Stimulated activated naive CD4-positive, alpha-beta T cell treated with Interleukin-2 at 50 U/mL for 16 hours (primary cell): ENCODE data around the gene NPAS4.
"Not testable (repeated sequence)": the region's sequence is repeated elsewhere in the genome, so short reads cannot be mapped to it uniquely, and the experiment has no call there.

Experiments used
- DNase-seq: peaks from one replicate; lab custom pipeline; 2025; lab: John Stamatoyannopoulos, UW

Gene NPAS4

DNA sequence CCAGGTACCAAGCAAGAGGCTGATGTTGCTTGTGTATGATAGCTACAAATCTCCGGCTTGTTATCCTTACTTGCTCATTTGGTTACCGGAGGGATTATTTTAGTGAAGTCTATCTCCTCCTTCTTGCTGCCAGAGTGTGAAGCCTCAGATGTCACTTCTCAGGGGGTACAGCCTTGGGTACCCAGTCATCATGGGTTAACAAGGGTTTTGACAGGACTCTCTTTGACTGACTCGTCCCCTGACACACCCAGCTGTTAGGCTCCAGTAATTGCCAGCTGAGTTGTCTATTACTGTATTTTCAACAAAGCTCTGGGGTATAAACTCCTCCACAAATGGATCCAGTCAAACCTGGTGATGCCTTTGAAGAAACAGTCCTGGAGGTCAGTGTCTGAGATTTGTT is 34.0 kb downstream of the NPAS4 start:
- DNase-seq = no peak

DNA sequence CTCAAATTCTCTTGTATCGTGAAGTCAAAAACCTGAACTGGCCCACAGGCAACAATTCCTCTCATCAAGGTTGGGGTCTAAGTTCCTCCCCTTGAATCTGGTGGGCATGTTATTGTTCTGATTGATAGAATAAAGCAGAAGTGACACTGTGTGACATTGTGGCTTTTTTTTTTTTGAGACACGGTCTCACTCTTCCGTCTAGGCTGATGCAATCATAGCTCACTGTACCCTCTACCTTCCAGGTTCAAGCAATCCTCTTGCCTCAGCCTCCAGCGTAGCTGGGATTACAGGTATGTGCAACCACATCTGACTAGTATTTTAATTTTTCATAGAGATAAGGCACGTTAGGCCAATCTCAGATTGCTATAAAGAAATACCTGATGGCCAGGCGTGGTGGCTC is 37.0 kb downstream of the NPAS4 start:
- no peak for DNase-seq

DNA sequence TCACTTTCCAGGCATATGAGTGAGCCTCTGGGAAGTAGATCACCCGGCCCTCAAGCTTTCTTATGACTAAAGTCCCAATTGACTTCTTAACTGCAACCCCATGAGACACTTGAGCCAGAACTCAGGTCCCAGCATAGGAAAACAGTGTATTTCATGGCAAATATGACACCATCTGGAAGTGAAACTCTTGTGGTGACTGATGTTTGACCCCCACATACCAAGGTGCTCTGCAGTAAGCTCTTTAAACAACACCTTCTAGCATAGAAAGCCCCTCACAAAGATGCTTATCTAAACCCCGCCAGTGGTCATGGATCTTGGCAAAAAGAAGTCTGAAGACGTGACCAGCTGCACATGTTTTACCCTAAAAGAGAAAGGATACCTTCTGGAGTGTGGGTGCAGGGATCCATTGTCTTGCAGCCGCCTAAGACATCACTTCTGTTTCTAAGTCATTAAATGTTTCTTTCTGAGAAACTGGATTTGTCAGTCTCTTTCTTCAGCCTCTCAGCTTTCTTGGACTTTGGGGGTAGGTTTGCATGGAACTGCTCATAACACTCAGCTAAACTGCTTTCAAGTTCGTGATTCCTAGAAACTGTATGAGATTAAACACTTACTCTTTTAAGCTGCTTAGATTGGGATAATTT is 38.4 kb downstream of the NPAS4 start:
- no peak for DNase-seq

DNA sequence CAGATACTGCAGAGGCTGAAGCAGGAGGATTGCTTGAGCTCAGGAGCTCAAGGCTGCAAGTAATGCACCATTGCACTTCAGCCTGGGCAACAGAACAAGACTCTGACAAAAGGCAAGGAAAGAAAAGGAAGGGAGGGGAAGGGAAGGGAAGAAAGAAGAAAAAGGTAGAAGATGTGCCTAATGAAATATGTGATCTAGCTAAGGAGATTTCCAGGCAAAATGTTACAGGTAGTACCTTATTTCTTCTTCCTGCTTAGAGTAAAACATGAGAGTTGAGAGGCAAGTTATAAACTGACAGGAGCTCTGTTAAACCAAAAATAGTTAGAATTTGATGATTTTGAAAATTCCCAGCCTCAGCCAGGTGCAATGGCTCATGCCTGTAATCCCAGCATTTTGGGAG is 41.2 kb downstream of the NPAS4 start:
- DNase-seq = no peak

DNA sequence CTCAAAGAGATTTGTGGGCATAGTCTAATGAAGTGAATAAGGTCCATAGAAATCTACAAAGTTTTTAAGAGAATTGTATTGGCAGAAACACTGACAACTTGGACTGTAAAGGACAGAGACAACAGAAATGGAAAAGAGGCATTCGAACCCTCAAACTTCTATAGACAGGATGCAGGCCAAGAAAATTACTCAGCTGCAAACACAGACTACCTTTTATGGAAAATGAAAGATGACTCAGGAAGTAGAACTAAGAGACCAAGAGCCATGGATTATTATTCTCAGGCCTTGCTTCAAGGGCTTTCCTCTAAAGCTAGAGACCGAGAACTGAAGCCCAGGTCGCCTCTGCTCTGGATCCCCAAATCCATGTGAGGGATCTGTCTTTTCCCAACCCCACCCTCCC is 42.1 kb downstream of the NPAS4 start:
- no peak for DNase-seq

DNA sequence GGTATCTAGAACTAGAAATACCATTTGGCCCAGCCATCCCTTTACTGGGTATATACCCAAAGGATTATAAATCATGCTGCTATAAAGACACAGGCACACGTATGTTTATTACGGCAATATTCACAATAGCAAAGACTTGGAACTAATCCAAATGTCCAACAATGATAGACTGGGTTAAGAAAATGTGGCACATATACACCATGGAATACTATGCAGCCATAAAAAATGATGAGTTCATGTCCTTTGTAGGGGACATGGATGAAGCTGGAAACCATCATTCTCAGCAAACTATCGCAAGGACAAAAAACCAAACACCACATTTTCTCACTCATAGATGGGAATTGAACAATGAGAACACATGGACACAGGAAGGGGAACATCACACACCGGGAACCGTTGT is 43.3 kb downstream of the NPAS4 start:
- not testable (repeated sequence) for DNase-seq

DNA sequence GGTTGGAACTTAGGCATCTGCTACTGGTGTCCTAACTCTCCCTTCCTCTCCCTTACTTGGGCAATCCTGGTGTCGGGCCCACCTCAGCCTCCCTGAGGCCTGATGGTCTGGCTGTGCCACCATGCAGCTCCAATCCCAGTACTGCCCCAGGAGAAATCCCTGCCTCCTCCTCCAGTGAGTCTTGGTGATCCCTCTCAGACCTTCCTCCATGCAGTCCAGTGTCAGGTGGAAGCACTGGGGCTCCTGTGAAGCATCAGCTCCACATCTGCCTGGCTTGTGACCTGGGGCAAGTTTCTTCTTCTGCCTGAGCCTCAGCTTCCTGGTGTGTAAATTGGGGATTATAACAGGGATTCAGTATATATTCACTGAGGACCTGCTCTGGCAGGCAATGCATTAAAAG is 44.1 kb downstream of the NPAS4 start:
- no peak for DNase-seq

DNA sequence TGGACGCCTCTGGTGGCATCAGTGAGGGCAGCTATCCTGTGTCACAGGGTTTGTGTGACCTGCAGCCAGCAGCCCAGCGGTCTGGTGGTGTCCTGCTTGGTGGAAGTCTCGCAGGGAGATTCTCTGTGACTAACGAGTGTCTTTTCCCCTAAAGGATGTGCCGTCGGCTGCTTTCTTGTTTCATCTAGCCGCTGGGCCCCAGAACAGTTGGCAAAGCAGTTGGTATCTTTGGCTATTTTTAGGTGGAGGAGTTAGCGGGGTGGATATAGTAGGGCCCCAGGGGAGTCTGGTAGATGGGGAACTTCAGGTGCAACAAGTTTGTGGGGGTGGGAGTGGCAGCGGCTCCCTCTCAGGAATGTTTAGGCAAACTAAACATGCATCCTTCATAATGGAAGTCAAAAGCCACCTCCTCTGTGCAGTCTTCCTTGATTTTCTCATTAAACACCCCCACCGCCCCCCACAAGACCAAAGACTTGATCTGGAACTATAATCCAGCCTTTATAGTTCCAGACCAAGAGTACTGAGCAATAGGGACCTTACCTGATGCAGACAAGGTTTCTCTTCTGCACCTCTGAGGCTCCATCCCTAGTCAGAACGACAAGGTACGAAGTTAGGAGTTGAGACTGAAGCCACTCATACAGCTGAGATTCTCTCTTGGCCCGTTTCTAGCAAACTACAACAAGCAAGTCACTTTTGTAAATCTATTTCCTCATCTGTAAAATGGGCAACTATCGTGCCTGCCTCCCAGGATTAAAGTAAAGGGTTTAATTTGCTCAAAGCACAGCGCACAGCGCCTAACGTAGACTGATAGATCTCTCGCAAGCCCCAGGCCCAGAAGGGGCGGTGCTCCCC is 44.8 kb downstream of the NPAS4 start:
- no peak for DNase-seq

DNA sequence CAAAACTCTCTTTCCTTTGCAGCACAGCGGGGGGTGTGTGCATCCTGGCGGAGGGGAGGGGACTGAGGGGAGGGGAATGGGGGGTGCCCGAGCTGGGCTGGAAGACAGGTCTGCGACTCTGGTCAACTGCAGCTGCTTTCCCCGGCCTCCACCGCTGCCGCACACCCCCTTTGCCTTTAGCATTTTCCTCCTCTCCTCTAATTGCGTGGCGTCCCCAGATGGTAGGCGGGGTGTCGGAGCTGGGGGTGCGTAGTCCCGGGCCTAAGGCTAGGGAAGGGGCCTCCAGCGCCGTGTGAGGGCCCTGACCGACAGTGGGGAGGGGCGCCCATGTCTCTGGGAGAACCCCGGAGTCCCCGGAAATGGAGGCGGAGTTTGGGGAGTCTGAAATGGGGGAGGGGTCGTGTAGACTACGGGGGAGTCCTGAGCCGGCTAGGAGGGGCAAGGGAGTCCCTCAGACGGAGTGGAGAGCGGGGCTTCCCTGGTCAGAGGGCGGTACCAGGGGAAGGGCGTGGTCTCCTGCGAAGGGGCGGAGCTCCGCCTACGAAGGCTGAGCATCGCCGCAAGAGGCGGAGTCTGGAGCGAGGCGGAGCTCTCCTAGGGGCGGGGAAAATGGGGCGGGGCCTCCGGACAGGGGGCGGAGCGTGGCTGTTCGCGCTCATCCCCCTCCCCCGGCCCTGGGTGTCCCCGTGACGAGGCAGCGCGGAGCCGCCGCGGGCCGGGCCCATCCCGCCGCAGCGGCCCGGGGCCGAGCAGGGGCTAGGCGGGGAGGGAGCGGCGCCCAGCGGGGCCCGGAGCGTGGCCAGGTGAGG is 45.6 kb downstream of the NPAS4 start, which contains the start of gene PELI3:
PELI3 (plus strand) TSS at position 681 of the 809 bp plus-strand sequence. CDS start 1,224 bp downstream, outside the sequence.
- peak; percentile 89 for DNase-seq

DNA sequence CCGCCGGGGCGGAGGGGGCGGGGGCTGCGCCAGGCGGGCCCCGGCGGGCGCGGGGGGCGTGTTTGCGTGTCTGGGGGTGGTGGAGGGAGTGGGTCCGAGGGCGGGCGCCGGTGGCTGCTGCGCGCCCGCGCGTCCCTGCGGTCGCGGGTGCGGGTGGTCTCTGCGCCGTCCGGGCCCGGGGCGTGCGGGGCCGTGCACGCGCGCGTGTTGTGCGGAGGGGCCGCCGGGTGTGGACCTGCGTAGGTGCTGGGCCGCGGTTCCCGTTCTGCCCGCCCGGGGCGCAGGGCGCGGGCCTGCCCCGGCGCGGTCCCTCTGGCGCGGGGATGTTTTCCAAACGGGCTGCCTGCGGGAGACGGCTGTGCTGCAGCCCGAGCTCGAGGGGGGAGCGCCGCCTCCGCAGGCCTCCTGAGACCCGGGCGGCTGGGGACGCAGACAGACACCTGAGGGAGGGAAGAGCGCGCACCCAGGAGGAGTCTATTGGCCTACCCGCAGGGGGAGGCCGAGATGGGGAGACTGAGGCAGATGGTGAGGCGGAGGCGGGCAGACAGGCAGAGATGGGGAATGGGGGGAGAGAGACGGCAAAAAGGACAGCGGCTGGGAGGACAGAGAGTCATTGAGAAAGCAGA is 46.3 kb downstream of the NPAS4 start:
- peak; percentile 64 for DNase-seq

DNA sequence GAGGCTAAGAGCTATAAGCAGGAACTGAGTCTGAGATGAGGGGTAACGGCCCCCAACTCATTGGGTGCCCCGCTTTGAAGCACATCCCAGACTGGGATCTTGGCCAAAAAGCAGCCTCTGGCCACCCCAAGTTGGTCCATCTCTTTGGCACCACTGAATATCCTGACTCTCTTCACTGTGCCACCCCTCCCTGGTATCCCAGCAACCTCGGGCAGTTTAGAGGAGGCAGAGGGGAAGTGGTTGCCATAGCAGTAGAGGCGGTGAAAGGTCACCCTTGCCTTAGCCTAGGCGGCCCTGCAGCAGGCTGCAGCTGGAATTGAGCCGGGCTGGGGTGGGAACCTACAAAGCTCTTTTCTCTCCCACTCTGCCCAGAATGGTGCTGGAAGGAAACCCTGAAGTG is 46.9 kb downstream of the NPAS4 start:
- no peak for DNase-seq

DNA sequence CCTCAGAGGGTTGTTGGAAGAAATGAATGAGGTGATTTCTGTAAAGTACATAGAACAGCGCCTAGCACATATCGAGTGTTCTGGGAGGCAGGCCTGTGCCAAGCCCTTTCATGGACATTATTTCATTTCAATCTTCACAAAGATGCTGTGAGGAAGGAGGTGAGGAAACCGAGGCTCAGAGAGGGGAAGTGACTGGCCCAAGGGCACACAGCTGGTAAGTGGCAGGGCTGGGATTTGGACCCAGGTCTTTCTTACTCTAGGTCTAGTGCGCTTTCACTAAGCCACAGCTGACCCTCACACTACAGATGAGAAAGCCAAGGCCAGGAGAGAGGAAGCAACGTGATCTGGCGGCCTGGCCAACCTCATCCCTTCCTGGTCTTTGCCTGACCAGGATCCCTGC is 47.9 kb downstream of the NPAS4 start:
- no peak for DNase-seq

DNA sequence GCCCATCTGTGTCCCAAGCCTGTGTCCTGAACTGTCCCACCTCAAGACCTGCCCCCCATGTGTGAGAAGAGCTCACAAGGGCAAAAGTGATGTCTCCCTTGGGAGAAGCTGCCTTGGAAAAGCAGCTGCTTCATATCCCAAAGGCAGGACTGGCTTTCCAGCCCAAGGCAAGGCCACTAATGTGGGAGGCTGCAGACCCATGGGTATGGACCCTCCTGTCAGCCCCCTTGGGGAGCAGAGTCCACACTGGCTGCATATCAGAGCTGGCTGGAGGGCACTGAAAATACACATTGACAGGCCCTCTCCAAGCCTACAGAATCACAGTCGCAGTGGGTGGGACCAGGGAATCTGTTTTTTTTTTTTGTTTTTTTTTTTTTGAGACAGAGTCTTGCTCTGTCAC is 48.6 kb downstream of the NPAS4 start:
- DNase-seq = no peak

DNA sequence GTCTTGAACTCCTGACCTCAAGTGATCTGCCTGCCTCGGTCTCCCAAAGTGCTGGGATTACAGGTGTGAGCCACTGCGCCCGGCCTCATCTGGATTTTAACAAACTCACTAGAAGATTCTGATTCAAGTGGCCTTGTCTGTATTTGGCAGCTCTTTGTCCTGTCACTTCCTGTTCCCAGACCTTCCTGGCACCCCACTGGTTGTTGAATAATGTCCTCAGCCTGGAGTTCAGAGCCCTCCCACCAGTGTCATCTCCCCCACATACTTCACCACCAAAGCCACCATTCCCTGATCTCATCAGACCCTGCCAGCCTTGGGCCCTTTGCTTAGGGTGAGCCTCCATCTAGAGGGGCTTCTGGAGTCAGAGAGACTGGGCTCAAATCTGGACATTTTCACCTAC is 49.2 kb downstream of the NPAS4 start:
- DNase-seq = no peak

DNA sequence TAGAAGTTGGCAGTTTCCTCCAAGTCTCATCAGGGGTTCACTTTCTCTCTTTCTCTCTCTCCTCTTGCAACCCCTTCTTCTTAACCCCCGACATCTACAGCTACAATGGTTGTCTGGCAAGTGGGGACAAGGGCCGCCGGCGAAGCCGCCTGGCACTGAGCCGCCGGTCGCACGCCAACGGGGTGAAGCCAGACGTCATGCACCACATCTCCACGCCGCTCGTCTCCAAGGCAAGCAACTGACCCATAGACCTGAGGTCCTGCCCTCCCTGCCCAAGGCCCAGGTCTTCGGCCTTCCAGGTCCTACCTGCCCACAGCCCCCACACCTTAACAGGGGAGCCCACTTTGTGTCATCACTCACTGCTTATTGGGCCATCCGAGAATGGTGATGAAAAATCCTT is 50.3 kb downstream of the NPAS4 start:
- no peak for DNase-seq

DNA sequence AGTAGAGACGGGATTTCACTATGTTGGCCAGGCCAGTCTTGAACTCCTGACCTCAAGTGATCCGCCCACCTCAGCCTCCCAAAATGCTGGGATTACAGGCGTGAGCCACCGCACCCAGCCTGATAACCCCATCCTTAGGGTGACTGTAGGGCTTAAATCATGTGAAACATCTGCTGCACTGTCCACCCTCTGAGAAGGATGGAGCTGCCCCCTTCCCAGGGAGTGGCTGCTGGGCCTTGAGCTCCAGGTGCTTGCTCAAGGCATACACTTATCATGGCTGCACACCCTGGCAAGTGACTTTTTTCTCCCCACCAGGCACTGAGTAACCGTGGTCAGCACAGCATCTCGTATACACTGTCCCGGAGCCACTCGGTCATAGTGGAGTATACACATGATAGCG is 51.2 kb downstream of the NPAS4 start:
- DNase-seq = no peak

DNA sequence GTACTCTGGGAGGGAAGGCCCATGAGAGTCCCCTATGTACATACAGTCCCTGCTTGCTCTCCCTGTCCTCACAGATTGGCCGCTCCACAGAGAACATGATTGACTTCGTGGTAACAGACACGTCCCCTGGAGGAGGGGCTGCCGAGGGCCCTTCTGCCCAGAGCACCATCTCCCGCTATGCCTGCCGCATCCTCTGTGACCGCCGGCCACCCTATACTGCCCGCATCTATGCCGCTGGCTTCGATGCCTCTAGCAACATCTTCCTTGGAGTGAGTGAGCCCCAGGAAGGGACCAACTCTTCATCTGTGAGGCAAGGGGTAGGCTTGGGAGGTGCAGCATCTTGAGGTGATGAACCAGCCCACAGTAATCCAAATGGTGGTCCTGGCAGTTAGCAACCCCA is 52.3 kb downstream of the NPAS4 start:
- no peak for DNase-seq

DNA sequence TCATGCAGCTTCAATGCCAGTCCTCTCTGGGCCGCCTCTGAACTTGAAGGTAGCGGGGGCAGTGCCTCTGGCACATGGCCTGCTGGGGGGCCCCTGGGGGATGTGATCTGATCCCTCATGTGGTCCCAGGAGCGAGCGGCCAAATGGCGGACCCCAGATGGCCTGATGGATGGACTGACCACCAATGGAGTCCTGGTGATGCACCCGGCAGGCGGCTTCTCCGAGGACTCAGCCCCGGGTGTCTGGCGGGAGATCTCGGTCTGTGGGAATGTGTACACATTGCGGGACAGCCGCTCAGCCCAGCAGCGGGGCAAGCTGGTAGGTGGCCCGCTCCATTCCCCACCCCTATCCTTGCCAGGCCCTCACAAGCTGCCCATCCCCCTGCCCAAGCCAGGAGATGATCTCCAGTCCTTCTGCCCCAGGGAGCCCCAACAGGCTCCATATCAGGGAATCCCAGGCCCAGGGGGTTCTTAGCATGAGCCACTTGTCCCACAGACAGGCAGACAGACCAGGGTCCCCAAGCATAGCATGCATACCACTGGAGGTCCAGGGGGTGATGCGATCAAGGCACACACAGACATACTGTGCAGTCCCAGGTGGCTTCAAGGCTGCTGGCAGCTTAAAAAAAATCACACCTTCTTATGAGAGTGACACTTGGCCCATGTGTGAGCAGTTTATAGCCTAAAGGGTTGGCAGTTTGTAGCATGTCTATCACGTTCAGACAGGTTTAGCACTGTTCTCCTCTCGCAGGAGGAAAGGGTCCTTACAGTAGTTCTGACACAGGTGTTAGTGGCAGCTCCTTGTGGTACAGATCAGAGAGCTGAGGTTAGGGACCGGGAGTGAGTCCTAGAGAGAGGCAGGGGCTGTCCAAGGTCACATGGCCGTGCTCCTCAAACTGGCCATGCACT is 53.0 kb downstream of the NPAS4 start:
- no peak for DNase-seq

DNA sequence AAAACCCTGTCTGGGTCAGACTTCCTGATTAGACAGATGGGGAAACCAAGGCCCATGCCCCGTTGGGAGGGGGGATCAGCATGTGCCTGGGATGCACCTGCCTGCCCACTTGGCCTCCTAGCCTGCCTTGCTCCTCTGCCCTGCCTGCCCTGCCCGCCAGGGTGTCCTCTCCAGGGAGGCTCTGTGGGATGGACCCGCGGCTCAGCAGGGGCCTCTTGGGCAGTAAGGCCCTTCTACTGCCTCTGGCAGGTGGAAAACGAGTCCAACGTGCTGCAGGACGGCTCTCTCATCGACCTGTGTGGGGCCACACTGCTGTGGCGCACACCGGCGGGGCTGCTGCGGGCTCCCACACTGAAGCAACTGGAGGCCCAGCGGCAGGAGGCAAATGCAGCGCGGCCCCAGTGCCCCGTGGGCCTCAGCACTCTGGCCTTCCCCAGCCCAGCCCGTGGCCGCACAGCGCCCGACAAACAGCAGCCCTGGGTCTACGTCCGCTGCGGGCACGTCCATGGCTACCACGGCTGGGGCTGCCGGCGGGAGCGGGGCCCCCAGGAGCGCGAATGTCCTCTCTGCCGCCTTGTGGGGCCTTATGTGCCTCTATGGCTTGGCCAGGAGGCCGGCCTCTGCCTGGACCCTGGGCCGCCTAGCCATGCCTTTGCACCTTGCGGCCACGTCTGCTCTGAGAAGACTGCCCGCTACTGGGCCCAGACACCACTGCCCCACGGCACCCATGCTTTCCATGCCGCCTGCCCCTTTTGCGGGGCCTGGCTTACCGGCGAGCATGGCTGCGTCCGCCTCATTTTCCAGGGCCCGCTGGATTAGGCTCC is 54.7 kb downstream of the NPAS4 start:
- DNase-seq = no peak
